Measurements from ENCODE around the gene BTBD9.

The BTBD9 gene

DNA sequence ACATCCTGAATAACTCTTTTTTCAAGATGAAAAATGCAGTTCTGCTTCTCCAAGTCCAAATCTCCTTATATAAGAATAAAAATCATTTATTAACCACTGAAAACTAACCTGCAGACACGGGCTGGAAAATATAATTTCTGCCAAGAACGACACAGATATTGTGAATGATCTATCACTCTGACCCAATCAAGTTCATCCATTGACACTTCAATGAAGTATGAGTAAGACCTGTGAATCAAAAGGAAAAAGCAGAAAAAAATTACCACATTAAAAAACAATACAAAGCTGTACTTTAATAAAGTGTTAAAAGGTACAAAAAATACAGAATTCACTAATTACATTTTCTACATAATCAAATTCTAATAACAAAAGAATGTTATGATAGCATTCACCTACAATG lies 62.2 kb downstream of the BTBD9 start:
- TF ChIP-seq, protein P1, sequence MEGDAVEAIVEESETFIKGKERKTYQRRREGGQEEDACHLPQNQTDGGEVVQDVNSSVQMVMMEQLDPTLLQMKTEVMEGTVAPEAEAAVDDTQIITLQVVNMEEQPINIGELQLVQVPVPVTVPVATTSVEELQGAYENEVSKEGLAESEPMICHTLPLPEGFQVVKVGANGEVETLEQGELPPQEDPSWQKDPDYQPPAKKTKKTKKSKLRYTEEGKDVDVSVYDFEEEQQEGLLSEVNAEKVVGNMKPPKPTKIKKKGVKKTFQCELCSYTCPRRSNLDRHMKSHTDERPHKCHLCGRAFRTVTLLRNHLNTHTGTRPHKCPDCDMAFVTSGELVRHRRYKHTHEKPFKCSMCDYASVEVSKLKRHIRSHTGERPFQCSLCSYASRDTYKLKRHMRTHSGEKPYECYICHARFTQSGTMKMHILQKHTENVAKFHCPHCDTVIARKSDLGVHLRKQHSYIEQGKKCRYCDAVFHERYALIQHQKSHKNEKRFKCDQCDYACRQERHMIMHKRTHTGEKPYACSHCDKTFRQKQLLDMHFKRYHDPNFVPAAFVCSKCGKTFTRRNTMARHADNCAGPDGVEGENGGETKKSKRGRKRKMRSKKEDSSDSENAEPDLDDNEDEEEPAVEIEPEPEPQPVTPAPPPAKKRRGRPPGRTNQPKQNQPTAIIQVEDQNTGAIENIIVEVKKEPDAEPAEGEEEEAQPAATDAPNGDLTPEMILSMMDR (IDR thresholded peaks at IDR 0.05; ENCODE audit: insufficient read depth, low read length, missing control alignments), result no peak
- no peak overlapping the region for H3K4me3 ChIP-seq (ENCODE audit: low read depth, low read length)
- POLR2A ChIA-PET, result no interaction called here
- no peak for DNase-seq (ENCODE audit: low read depth, low spot score)
- CTCF ChIA-PET, result interaction anchor here (0.7 kb wide), 1 partner anchor 8 kb away, joined by 3 read pairs; no protein-coding TSS in a partner anchor

DNA sequence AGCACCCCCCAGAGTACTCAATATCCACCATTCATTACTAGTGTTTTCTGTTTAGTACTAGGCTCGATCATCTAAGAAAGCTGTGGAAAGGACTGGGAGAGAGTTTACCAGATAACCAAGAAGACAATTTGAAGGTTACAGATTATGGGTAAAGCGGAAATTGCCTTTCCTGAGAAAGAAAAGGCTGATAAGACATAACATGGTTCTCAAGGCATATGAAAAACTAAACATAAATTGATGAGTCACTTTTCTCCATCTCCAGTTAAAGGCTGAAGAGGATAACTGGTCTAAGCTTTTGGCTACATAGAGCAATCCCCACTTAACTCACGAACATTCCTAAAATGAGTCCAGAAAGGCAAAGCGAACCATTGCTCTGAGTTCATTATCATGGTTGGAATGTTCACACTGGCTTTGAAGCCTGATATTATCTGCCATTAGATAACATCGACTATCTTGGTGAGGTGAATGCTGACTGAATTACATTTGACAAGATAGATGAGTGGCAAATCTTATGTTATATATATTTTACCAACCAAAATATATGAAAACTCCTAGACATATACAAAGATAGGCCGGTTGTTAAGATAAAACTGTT lies 65.8 kb downstream of the BTBD9 start:
- ChIA-PET POLR2A (no interaction called here), CTCF (interaction anchor here (0.6 to 1.1 kb wide), 2 partner anchors 8 to 869 kb away, joined by 3 read pairs; no protein-coding TSS in a partner anchor)
- no peak for DNase-seq (ENCODE audit: low read depth, low spot score)
- H3K4me3 ChIP-seq (ENCODE audit: low read depth, low read length), result no peak overlapping the region
- TF ChIP-seq, protein P1 (IDR thresholded peaks at IDR 0.05; ENCODE audit: insufficient read depth, low read length, missing control alignments), result no peak

DNA sequence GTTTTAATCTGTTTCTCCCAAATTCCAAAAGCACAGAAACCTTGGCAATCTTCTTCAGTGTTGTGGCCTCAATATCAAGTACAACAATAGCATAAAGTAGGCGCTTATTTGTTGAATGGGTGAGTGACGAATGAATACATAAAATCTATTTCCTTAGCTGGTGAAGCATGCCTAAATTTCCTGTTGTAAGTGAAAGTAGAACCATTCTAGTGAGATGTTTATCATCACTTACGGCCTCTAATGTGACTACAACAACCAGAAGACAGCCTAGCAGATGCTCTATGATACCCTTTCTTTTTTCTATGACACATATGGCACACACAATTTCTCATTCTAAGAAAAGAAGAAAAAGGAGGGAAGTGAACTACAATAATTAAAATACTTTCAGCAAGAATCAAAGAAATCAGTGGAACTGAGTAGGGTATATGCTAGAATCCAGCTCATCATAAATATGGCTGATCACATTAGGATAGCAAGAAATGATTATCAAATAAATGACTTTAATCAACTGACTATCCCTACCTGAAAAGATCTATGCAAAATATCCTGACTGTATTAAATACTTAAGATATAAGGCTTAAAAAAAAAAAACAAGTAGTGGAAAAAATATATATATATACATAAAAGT lies 67.4 kb downstream of the BTBD9 start:
- TF ChIP-seq, protein P1 (IDR thresholded peaks at IDR 0.05; ENCODE audit: insufficient read depth, low read length, missing control alignments), result no peak
- CTCF ChIA-PET, result interaction anchor here (1.0 to 3.7 kb wide), 5 partner anchors 10 to 538 kb away, joined by 3 to 24 read pairs (median 11); no protein-coding TSS in a partner anchor
- POLR2A ChIA-PET, result interaction anchor here (0.6 kb wide), 1 partner anchor 131 kb away, joined by 4 read pairs; no protein-coding TSS in a partner anchor
- H3K4me3 ChIP-seq (ENCODE audit: low read depth, low read length), result no peak overlapping the region
- DNase-seq (ENCODE audit: low read depth, low spot score), result no peak

DNA sequence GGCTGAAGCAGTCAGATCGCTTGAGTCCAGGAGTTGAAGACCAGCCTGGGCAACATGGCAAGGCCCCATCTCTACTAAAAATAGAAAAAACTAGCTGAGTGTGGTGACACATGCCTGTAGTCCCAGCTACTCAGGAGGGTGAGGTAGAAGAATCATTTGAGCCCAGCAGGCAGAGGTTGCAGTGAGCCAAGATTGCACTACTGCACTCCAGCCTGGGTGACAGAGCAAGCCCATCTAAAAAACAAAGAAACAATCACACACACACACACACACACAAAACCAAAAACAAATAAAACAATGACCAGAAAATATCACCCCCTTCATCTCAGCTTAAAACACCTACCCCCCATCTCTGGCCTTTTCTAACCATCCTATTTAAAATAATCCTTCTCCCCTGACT lies 68.0 kb downstream of the BTBD9 start:
- no peak overlapping the region for H3K4me3 ChIP-seq (ENCODE audit: low read depth, low read length)
- TF ChIP-seq, protein P1 (IDR thresholded peaks at IDR 0.05; ENCODE audit: insufficient read depth, low read length, missing control alignments), result no peak
- CTCF ChIA-PET, result interaction anchor here (1.4 to 3.7 kb wide), 7 partner anchors 10 to 874 kb away, joined by 3 to 24 read pairs (median 11); partner anchors contain the start of gene MDGA1
- POLR2A ChIA-PET, result no interaction called here
- DNase-seq (ENCODE audit: low read depth, low spot score), result no peak

DNA sequence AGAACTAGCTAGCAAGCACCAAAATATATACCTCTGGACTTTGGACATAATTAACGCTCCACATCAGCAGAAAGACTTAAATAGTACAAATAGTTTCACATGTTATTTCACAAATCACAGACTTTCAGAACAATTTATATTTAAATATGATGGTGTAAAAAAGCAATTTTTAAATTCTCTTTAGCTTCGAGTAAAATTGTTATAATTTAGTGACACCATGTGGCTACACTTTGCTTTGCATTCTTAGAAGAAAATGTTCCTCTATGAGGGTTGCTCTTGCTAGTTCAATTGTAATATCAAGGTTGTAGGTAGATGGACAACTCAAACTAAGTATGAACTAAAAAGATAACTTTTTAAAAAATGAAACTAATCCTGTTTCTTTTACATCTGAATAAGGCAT lies 69.0 kb downstream of the BTBD9 start:
- ChIA-PET POLR2A (no interaction called here), CTCF (interaction anchor here (0.6 to 3.7 kb wide), 31 partner anchors 9 to 1005 kb away, joined by 3 to 24 read pairs (median 4); partner anchors contain the start of gene MDGA1)
- no peak overlapping the region for H3K4me3 ChIP-seq (ENCODE audit: low read depth, low read length)
- TF ChIP-seq, protein P1 (IDR thresholded peaks at IDR 0.05; ENCODE audit: insufficient read depth, low read length, missing control alignments), result peak; percentile 7
- DNase-seq (ENCODE audit: low read depth, low spot score), result no peak

DNA sequence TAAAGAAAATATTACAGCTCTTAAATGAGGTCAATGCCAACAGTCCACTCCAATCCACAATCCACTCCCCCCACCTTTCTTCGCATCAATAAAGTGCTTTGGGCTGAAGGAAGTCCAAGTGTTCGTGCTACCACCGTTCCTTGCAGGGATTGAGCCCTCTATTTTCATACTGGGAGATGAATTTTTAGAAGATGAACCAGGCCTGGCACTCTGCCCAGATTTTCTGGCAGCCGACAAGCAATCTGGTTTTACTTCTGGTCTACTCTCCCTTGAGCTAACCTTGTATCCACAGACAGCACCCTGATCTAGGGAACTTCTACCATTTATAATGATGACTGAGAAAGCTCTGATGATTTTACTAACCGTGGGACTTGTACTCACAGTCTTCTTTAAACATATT lies 72.3 kb downstream of the BTBD9 start:
- DNase-seq (ENCODE audit: low read depth, low spot score), result peak; percentile 84
- no peak overlapping the region for H3K4me3 ChIP-seq (ENCODE audit: low read depth, low read length)
- CTCF ChIA-PET, result interaction anchor here (0.7 to 2.4 kb wide), 6 partner anchors 14 to 862 kb away, joined by 3 to 9 read pairs (median 4); no protein-coding TSS in a partner anchor
- POLR2A ChIA-PET, result no interaction called here
- TF ChIP-seq, protein P1 (IDR thresholded peaks at IDR 0.05; ENCODE audit: insufficient read depth, low read length, missing control alignments), result no peak

All from AG04449 (cell line).